DMS153 treated with DMSO at 0.1 percent for 48 hours (cell line): ENCODE measurements around the gene RBM33.
"Not testable (repeated sequence)": the region's sequence is repeated elsewhere in the genome, so short reads cannot be mapped to it uniquely, and the experiment has no call there.

Source experiments
- DNase-seq: peaks from one replicate; lab custom pipeline; 2025; ENCODE audit not compliant: unreplicated experiment; lab: John Stamatoyannopoulos, UW

Gene RBM33

DNA sequence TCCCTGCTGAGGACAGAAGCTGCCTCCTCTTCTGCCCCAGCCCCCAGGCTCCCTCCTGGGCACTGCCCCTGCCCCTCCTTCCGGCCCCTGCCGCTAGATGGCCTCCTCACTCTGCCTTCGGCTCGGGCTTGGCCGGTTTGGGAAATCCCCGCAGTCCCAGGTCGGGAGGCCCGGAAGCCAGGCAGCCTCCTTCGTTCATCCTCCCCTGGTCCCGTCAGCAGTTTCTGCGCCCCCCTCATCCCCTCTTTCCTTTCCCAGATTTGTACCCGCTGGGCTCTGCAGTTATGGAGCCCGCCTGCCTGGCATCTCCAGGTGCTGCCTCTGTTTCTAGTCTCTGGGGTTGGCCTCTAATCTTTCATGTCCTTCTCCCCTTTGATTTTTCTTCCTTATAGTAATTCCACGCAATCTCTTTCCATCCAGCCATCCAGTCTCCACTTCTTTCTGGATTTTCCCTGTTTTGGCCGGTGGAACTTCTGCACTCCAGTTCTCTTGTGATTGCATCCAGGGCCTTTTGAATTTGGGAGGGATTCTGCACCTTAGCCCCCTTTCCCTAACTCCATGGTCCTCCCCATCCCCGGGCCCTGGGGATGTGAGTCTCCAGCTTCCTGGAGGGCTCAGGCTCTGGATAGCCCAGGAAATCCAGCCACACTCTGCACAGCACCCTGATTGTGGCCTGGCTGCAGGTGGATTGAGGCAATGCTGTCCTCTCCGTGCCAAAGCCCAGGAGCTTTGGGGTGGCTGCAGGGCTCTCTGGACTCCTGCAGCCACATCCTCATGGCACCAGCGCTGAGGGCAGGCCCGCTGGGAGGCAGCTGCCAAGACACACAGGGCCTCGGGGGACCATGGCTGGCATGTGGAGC, 171.1 kb downstream of the RBM33 start:
- peak; percentile 12 for DNase-seq

DNA sequence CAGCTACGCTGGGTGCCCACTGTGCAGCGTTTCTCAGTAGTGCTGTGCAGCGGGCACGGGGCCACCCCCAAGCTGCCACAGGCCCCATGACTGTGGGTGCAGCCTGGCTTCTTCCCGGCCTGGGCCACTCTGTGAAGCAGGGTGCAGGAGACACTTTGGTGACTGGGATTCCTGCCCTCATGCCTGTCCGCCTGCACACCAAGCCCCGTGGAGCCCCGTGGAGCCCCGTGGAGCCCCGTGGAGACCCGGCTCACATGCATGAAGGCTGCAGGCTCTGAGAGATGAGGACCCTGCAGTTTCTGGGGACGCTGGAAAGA, 171.7 kb downstream of the RBM33 start:
- DNase-seq = no peak

DNA sequence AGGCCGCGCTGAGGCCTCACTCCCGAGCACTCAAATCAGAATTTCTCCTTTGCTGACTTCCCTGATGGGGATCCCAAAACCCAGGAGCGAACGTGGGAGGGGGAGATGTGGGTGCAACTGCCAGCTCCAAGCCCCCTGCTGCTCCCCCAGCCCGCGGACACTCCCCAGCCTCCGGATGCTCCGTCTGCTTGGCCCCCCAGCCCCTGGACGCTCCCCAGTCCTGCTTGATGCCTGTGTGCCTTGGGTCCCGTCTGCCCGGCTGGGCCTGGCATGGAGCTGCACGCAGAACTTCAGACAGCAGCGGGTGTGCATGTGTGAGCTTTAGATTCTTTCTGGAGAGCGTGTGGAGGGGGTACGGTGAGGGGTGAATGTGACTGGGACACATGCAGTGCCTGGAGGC, 172.5 kb downstream of the RBM33 start:
- no peak for DNase-seq

- DNase-seq = not testable (repeated sequence)
These were observed 173.1 kb downstream of the RBM33 start for GRCh38 chr7:155817515-155817914.

DNA sequence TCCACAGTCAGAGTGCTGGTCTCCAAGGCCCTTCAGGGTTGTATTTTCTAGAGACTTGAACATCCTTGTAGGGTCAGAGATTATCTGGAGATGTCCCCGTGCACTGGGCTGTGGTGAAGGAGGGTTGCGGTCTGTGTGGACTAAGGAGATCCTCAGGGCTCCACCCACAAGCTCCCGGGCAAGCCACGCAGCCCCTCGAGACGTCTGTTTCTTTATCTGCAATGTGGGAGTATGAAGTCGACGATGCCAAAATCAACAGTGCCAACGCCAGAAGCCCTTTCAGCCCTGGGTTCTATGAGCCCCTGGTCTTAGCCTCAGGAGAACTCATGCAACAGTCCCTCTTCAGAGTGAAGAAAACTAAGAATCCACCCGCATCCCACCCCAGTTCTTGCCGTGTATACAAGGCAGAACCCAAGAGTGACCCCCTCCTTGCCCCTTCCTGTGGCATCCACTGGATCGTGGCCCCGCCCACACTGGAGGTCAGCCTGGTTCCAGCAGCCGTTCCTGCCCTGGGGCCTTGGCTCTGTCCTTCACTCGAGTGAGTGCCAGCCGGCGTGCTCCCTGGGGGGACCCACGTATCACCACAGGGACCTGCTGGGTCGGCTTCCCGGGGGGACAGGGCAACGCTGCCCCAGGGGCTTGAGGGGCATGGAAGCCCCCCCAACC, 173.8 kb downstream of the RBM33 start:
- DNase-seq = no peak

- DNase-seq = no peak
These were observed 174.3 kb downstream of the RBM33 start for GRCh38 chr7:155818820-155819168.

GRCh38 chr7:155819186-155819585, 174.7 kb downstream of the RBM33 start:
- no peak for DNase-seq

GRCh38 chr7:155820246-155820645, 175.8 kb downstream of the RBM33 start:
- no peak for DNase-seq

DNA sequence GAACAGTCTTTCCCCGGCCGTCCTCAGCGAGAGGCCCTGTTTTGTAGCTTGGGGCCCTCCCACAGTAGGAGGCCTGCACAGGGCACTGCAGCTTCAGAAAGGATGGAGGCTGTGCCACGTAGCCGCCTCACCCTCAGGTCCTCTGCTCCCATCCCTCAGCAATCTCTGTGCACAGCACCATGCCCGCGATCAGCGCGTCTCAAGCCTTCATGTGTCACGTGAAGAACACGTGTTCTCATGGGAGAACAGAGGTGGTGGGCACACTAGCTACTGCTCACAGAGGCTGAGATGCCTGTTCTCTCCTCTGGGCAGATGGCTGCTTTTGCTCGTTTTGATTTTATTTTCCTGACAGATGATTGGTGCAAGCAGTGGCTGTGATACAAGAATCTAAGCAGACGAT, 176.3 kb downstream of the RBM33 start:
- DNase-seq = no peak

DNA sequence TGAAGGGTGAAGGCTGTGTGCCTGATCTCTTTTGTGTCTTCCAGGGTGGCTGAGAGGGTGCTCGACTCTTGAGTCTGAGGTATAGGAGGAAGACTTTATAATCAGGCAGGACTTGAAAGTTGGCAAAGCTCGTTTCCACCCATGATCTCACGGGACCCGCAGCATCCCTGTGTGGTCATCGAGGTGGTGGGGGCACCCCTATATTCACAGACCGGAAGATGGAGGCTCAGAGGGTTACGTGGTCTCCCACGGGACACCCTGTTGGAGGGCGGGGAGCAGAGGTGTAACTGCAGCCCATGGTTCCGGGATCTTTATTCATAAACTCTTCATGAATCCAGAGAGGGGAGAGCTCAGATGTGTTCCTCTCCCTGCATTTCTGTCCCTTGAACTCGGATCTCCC, 177.4 kb downstream of the RBM33 start:
- DNase-seq = no peak

DNA sequence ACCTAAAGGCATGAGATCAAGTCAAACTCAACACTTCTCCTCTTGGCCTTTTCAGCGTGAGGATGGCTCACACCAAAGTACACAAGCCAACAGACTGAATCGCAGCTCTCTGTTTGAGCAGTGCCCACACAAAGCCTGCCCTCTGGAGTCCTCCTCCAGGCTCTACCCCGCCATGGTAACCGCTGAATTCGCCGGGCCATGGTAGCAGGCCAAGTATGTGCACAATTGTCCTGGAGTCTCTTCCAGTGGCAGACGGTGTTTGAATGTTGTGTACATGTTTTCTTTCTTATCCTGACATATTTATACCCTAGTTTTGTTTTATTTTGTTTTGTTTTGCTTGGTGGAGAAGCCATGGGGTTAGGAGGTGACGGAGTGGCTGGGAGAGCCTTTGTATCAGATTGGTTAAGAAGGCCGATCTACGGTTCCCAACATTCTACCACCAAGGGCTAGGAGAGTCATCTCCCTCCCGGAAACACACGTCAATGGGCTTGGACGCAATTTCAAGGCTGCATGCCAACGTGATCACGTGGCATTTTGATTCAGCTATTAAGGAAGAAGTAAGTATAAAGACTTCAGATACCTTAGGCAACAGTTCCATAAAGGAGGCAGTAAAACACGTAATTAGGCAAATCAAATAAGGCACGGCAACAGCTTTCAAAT, 179.9 kb downstream of the RBM33 start:
- DNase-seq = no peak

DNA sequence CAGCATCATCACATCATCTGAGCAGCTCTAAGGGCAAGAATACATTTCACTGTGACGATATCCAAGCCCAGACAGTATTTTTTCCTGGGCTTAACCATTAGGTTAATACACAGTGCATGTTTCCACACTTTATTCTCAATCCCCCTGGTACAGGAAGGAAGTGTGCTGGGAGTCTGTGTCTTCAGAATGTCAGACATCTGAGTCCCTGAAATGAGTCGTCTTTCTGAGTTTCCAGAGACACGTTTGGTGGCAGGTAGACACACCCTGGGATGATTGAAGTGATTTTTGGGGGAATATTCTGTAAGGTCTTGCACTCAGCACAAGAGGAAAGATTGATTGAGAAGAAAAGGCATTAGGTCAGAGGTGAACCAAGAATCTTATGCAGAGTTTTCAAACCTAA, 180.9 kb downstream of the RBM33 start:
- no peak for DNase-seq

DNA sequence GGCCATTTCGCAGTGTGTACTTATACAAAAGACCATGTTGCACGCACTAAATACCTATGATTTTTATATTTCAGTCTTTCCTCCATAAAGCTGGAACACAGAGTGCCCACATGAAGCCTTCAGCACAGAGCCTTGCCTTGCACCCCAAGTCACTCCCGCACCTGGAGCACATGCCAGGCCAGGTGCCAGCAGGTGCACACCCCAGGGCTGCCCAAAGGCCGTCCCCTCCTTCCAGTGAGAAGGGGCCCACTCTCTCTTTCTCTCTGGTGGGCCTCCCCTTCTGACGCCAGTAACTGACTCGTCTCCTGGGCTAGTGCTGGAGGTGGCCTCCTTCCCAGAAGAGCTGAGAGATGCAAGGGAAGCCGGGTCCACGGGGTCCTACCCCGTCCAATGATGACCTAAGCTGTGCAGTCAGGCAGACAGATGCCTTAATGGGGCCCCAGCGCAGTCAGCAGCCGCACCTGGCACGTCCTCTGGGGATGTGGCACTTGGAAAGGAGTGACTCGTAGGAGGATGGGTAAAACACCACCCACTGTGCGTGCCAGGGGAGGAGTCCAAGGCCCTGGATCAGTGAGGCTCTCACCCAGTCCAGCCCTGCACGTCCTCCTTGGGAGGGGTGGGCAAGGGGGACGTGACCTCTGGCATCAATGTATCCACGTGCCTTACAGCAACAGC, 185.5 kb downstream of the RBM33 start:
- no peak for DNase-seq
